ENCODE data around the gene RIC8B. TPM values are rescaled to one million over a fixed set of nuclear protein-coding genes. Genes with fewer than 3 reads are reported as not detected.

The RIC8B gene
- total RNA-seq, 1 experiment from 2014 or later, result 29.0 TPM

- Histone ChIP-seq H2AK5ac (ENCODE audit: insufficient read length, low read length) (no peak overlapping the region), H4K5ac (ENCODE audit: insufficient read length, low read depth, low read length) (no peak overlapping the region), H3K9ac (ENCODE audit: extremely low read depth, insufficient read length, low read length) (no peak overlapping the region), H4K20me1 (ENCODE audit: control insufficient read depth, insufficient read depth, insufficient read length) (no peaks in the 10 kb centered on the region), H2BK12ac (ENCODE audit: insufficient read length, low read depth, low read length) (no peak overlapping the region), H2AFZ (ENCODE audit: low read length) (no peak overlapping the region), H2BK20ac (ENCODE audit: low read depth, low read length, poor library complexity, severe bottlenecking) (no peak overlapping the region), H3K4me2 (ENCODE audit: insufficient read depth, insufficient read length, low read length) (no peak overlapping the region), H3K27me3 (ENCODE audit: insufficient read depth, low read length) (no peaks in the 10 kb centered on the region; the same call in 1 of the 2 replicates), H2BK15ac (ENCODE audit: low read depth, low read length) (no peak overlapping the region), H3K79me1 (ENCODE audit: insufficient read depth, low read depth, low read length, poor library complexity, severe bottlenecking) (no peaks in the 10 kb centered on the region), H2BK120ac (ENCODE audit: low read depth, low read length, poor library complexity, severe bottlenecking) (no peak overlapping the region), H3K23me2 (ENCODE audit: insufficient read length, low read depth, low read length, poor library complexity, severe bottlenecking) (no peaks in the 10 kb centered on the region), H2BK5ac (ENCODE audit: insufficient read length, low read length) (no peak overlapping the region), H4K8ac (replicated peaks; ENCODE audit: insufficient read length, low read depth, low read length) (no peak overlapping the region), H4K91ac (ENCODE audit: insufficient read length, low read depth, low read length) (no peak overlapping the region), H3T11ph (ENCODE audit: low read length) (no peak overlapping the region), H3K27ac (ENCODE audit: insufficient read length, low read depth, low read length) (no peak overlapping the region), H3K14ac (ENCODE audit: insufficient read depth, low read length) (no peak overlapping the region), H3K18ac (ENCODE audit: insufficient read length, low read depth, low read length) (no peak overlapping the region), H3K4ac (ENCODE audit: low read depth, low read length) (no peak overlapping the region), H3K4me1 (ENCODE audit: insufficient read depth, low read length) (no peaks in the 10 kb centered on the region; the same call in 1 of the 2 replicates), H3K79me2 (ENCODE audit: insufficient read depth, low read length) (no peaks in the 10 kb centered on the region), H3K56ac (ENCODE audit: insufficient read length, low read depth, low read length) (no peak overlapping the region), H3K9me3 (ENCODE audit: control insufficient read depth, low read depth, low read length) (no peaks in the 10 kb centered on the region), H3K23ac (ENCODE audit: insufficient read length, low read depth, low read length) (no peak overlapping the region)
- no peak for DNase-seq
- no peak for TF ChIP-seq CTCF (conservative IDR thresholded peaks at IDR 0.05)
- Mint-ChIP-seq H3K4me3 (no peak overlapping the region), H3K36me3 (ENCODE audit: insufficient read depth in 1 of 3, low read depth in 3 of 3) (no peaks in the 10 kb centered on the region), H3K27ac (no peak overlapping the region), H3K27me3 (ENCODE audit: low read depth) (peaks cover 4% of the 10 kb centered on the region), H3K4me1 (peaks cover 44 to 48% of the 10 kb centered on the region in 2 experiments), H3K9me3 (no peaks in the 10 kb centered on the region)
- WGBS (ENCODE audit: extremely low coverage, insufficient read length, low lambda C conversion rate), result no CpG with 5 or more reads among the region's 2 CpGs
Measured at GRCh38 chr12:106741247-106741646, 33.2 kb upstream of the RIC8B start.

Data from H9 (cell line).